ENCODE measurements around the gene WARS2. TPM values are rescaled to one million over a fixed set of nuclear protein-coding genes. Genes with fewer than 3 reads are reported as not detected.

The WARS2 gene
- total RNA-seq, 1 experiment from 2014 or later = 18.1 TPM

- H3K27me3 ChIP-seq (ENCODE audit: low read length) = peaks cover 5% of the 10 kb centered on the region; the same call in 1 of the 2 replicates
- H3K9me2 ChIP-seq (replicated peaks; ENCODE audit: low read length) = no peaks in the 10 kb centered on the region
- CTCF ChIA-PET = no interaction called here
- H2AFZ ChIP-seq (ENCODE audit: low read length) = no peak overlapping the region
- no peak for TF ChIP-seq EZH2phosphoT487 (IDR thresholded peaks at IDR 0.05; ENCODE audit: borderline replicate concordance, low read length)
- TF ChIP-seq EZH2 (IDR thresholded peaks at IDR 0.05; ENCODE audit: low read length, unreplicated experiment) = no peak
- no peak for TF ChIP-seq CTCF (conservative IDR thresholded peaks at IDR 0.05; ENCODE audit: low read depth, low read length)
- no peaks in the 10 kb centered on the region for H3K36me3 ChIP-seq (ENCODE audit: low read depth, low read length)
- ATAC-seq (no peak), DNase-seq (no peak)
- H3K4me1 ChIP-seq (ENCODE audit: insufficient read depth, low read length) = no peaks in the 10 kb centered on the region
- H3K9ac ChIP-seq (ENCODE audit: low read length) = no peak overlapping the region
- H3K4me2 ChIP-seq (ENCODE audit: low read length) = no peak overlapping the region
- POLR2A ChIA-PET (ENCODE audit: unreplicated experiment) = no interaction called here
- H3K4me3 ChIP-seq (ENCODE audit: low read length) = no peak overlapping the region
- no peaks in the 10 kb centered on the region for H3F3A ChIP-seq (ENCODE audit: low read length, unreplicated experiment)
- no peaks in the 10 kb centered on the region for H3K9me3 ChIP-seq (ENCODE audit: low read length)
- intact Hi-C loops (cut with micrococcal nuclease) = no loop called here
- no peaks in the 10 kb centered on the region for H3K79me2 ChIP-seq (ENCODE audit: low read length)
- no TSS peak for BruUV-seq (replicated peaks)
- H4K20me1 ChIP-seq (ENCODE audit: low read length) = no peaks in the 10 kb centered on the region
- no peak overlapping the region for H3K27ac ChIP-seq (ENCODE audit: low read length)
Observed at GRCh38 chr1:118981436-118981835, 159.0 kb downstream of the WARS2 start.

Other genes starting within 250 kb of the WARS2 start
- gene TBX15, start 152.3 kb downstream of the WARS2 start, total RNA-seq (2014; rRNA removed) = 0.58 TPM in 1 of 2 replicates, not detected in the other
- not detected in 2 replicates for gene HAO2, start 228.1 kb upstream of the WARS2 start, total RNA-seq (2014; rRNA removed)

Measured in PC-3 (cell line).